ENCODE measurements around the gene COL15A1.

Gene COL15A1

DNA sequence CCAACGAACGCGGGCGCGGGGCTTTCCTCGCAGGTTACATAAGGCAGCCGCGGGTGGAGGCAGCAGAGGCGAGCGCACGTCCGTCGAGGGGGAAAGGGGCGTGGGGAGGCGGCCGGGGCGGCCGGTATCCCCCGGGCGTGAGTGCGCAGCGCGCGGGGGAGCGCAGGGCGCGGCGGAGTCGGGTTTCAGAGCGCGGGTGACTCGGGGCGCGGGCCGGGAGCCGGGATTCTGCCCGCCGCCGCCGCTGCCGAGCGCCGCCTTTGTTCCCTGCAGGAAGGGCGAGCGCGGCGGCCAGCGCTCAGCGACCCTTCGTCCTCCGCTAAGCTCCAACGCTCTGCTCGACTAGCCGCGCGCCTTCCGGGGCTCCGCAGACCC lies at the start of gene COL15A1:
COL15A1 (plus strand) TSS at position 226 of the 375 bp plus-strand sequence. CDS start 155 bp downstream, outside the sequence.
- Histone ChIP-seq H3K27ac (no peak within 1 kb of the TSS), H3K4me3 (ENCODE audit: low read depth, low read length) (peak within 1 kb of the TSS; percentile 60), H3K27me3 (replicated peaks) (peaks cover 41% of the 10 kb centered on the region), H3K36me3 (replicated peaks) (no peaks in the 10 kb centered on the region)
- no peak for DNase-seq
- in situ Hi-C loops (cut with HindIII; ENCODE audit: low pct_ligation_motif_present, low sequenced_read_pairs) = no loop called here
- no peak for TF ChIP-seq CTCF (IDR thresholded peaks at IDR 0.05; ENCODE audit: low read depth, low read length, missing control alignments)

DNA sequence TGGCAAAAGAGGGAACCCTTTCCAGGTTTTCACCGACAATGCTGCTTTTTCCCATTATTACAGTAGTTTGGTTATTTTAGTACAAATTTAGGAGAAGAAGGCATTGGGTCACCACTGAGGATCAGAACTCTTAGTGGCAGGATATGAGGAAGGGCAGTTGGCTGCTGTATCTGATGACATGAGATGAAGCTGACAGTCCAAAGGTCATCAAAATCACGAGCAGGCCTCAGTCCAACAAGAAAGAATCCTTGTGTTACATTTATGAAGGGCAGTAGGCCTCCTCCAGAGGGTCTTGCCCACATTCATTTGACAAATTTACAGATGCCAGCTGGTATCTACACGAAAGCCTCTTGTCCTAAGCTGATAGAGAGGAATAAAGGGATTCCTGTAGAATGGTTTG lies 49.5 kb upstream of the COL15A1 start:
- no peak for DNase-seq
- H3K36me3 ChIP-seq (replicated peaks) = no peaks in the 10 kb centered on the region
- in situ Hi-C loops (cut with HindIII; ENCODE audit: low pct_ligation_motif_present, low sequenced_read_pairs) = no loop called here
- no peaks in the 10 kb centered on the region for H3K27me3 ChIP-seq (replicated peaks)
- no peak overlapping the region for H3K27ac ChIP-seq
- TF ChIP-seq CTCF (IDR thresholded peaks at IDR 0.05; ENCODE audit: low read depth, low read length, missing control alignments) = no peak
- no peak overlapping the region for H3K4me3 ChIP-seq (ENCODE audit: low read depth, low read length)

- no peak for TF ChIP-seq CTCF (IDR thresholded peaks at IDR 0.05; ENCODE audit: low read depth, low read length, missing control alignments)
- in situ Hi-C loops (cut with HindIII; ENCODE audit: low pct_ligation_motif_present, low sequenced_read_pairs) = no loop called here
- H3K36me3 ChIP-seq (replicated peaks) = no peaks in the 10 kb centered on the region
- no peaks in the 10 kb centered on the region for H3K27me3 ChIP-seq (replicated peaks)
- no peak for DNase-seq
- H3K27ac ChIP-seq = no peak overlapping the region
- H3K4me3 ChIP-seq (ENCODE audit: low read depth, low read length) = no peak overlapping the region
These were observed 48.9 kb upstream of the COL15A1 start for GRCh38 chr9:98894761-98895160.

DNA sequence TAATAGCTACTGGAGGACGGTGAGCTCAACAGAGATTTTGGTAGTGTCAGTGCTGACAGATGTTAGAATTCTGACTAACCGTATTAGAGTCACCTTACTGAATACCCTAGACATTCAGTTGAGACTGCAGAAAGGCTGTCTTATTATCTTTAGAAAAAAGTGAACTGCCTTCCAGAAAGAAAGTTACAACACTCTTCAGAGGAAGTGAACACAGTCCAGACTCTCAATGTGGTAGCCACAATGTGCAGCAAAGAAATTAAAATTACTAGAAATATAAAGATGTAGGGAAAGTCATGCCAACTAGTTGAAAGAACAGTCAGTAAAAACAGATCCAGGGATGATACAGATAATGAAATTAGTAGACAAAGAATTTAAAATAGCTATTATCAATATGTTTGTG lies 47.1 kb upstream of the COL15A1 start:
- TF ChIP-seq CTCF (IDR thresholded peaks at IDR 0.05; ENCODE audit: low read depth, low read length, missing control alignments) = no peak
- no peak for DNase-seq

GRCh38 chr9:98897745-98898144 lies 46.0 kb upstream of the COL15A1 start:
- Histone ChIP-seq H3K27me3 (replicated peaks) (no peaks in the 10 kb centered on the region), H3K36me3 (replicated peaks) (no peaks in the 10 kb centered on the region), H3K4me3 (ENCODE audit: low read depth, low read length) (no peak overlapping the region), H3K27ac (no peak overlapping the region)
- no peak for TF ChIP-seq CTCF (IDR thresholded peaks at IDR 0.05; ENCODE audit: low read depth, low read length, missing control alignments)
- in situ Hi-C loops (cut with HindIII; ENCODE audit: low pct_ligation_motif_present, low sequenced_read_pairs) = no loop called here
- peak; percentile 33 for DNase-seq

More for the DNA sequence above, 47.1 kb upstream of the COL15A1 start:
- Histone ChIP-seq H3K36me3 (replicated peaks) (no peaks in the 10 kb centered on the region), H3K4me3 (ENCODE audit: low read depth, low read length) (no peak overlapping the region), H3K27me3 (replicated peaks) (no peaks in the 10 kb centered on the region), H3K27ac (no peak overlapping the region)
- in situ Hi-C loops (cut with HindIII; ENCODE audit: low pct_ligation_motif_present, low sequenced_read_pairs) = no loop called here

DNA sequence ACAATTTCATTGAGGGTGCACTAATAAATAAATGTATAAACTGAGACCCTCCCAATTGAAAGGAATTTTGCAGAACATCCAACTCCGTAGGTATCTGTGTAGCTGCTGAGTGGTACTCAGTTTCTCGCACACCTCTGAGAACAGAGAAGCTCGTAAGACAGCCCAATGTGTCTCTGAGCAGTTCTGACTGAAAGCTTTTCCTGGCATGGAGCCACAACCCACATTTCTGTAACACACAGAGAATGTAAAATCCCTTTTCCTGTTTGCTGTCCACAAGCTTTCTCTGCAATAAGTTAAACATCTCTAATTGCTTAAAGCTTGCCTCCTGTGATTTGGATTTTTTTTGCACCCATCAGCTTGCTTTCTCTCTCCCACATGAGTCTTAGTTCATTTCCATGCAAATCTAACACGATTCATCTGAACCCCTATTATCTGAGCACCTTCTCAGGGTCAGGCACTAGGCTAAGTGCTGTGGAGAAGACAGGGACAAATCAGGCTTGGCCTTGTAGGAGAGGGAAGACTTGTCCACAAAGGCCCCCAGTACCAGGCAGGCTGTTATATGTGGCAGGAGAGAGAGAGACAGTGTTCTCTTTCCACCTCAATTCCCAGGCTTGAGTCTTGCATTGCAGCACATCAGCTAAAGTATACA lies 44.2 kb upstream of the COL15A1 start:
- TF ChIP-seq CTCF (IDR thresholded peaks at IDR 0.05; ENCODE audit: low read depth, low read length, missing control alignments) = no peak
- in situ Hi-C loops (cut with HindIII; ENCODE audit: low pct_ligation_motif_present, low sequenced_read_pairs) = no loop called here
- H3K36me3 ChIP-seq (replicated peaks) = no peaks in the 10 kb centered on the region
- DNase-seq = peak; percentile 84
- no peak overlapping the region for H3K27ac ChIP-seq
- H3K4me3 ChIP-seq (ENCODE audit: low read depth, low read length) = no peak overlapping the region
- H3K27me3 ChIP-seq (replicated peaks) = no peaks in the 10 kb centered on the region
